NCI-H1436 (cell line): Measurements from ENCODE around the gene CALCOCO1.
"Not testable (repeated sequence)": the region's sequence is repeated elsewhere in the genome, so short reads cannot be mapped to it uniquely, and the experiment has no call there.

Experiments
- DNase-seq: peaks from one replicate; lab custom pipeline; 2025; lab: John Stamatoyannopoulos, UW

CALCOCO1 gene

DNA sequence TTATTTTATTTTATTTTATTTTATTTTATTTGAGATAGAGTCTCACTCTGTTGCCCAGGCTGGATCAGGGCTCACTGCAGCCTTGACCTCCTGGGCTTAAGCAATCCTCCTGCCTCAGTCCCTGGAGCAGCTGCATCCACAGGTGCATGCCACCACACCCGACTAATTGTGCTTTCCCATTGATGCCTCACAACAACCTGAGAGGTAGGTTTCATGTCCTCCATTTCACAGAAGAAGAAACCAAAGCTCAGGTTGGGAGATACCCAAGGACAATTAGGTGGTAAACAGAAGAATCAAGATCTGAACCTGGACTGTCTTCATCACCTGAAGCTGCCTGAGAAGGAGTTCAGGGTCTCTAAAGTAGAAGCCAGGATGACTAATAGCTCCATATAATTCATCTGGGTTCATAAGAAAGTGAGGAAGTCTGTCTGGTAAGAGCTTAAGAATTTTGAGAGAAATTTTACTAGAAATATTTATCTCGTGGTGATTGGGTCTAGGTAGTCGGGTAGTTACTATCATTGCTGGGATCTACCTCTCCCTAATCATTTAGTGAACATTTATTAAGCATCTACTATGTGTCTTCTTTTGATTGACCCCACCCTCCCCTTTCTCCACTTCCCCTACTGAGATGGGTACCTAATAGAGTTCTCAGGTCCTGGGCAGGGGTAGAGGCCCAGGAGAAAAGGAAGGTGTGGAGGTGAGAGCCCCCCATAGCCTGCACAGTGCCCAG is 28.1 kb downstream of the CALCOCO1 start:
- DNase-seq: no peak

GRCh38 chr12:53696655-53697331 is 30.5 kb downstream of the CALCOCO1 start:
- DNase-seq: peak; percentile 31

- DNase-seq: peak; percentile 94
Measured at GRCh38 chr12:53696285-53696654, 31.0 kb downstream of the CALCOCO1 start.

DNA sequence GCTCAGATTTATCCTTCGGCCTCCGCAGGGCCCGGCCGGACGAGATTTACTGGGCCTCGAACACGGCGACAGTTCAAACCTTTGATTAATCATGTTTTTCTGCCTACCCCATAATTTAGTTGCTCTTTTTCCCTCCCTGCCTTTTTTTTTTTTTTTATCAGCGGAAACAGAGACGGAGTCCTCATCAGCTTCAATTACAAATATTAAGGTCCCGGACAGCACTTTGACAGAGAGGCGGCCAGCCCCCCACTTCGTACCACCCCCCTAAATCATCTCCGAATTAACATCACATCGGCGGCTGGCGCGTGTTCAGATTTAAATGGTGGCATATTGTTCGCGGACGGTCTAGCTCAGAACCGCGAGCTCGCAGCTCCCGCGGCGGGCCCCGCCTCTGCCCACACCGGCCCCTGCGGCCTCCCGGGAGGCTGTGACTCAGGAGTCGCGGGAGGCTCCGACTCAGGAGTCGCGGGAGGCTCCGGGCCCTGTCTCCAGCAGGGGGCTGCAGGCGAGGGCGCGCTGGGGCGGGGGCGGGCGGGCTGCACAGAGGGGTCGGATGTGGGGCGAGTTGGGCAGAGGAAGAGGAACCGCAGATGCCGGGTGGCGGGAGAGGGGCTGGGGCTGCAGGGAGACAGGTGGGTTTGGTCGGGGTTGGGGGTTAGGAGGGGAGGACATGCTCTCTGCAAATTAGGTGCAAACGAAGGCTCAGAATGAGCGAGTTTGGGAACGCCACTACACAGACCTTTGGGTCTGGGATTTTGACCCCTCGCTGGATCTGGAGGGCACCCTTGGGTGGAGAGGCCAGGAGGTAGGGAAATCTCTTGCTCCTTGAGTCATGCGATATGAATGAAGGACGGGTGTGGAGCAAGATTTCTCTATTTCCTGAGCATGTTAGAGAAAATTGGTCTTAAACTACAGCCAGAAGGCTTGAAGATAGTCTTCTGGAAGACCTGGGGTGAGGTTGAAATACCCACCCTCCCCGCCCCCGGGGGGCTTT is 31.8 kb downstream of the CALCOCO1 start:
- peak; percentile 37 for DNase-seq

GRCh38 chr12:53694756-53695151 is 32.5 kb downstream of the CALCOCO1 start:
- no peak for DNase-seq

GRCh38 chr12:53688134-53688533 is 39.1 kb downstream of the CALCOCO1 start:
- no peak for DNase-seq

GRCh38 chr12:53686436-53686835 is 40.8 kb downstream of the CALCOCO1 start:
- no peak for DNase-seq

GRCh38 chr12:53684654-53685220 is 42.5 kb downstream of the CALCOCO1 start:
- no peak for DNase-seq

- DNase-seq: no peak
Measured at GRCh38 chr12:53683983-53684382, 43.3 kb downstream of the CALCOCO1 start.

- no peak for DNase-seq
Measured at GRCh38 chr12:53683494-53683893, 43.8 kb downstream of the CALCOCO1 start.

GRCh38 chr12:53680061-53680460 is 47.2 kb downstream of the CALCOCO1 start:
- not testable (repeated sequence) for DNase-seq

- no peak for DNase-seq
Measured at GRCh38 chr12:53677800-53678148, 49.5 kb downstream of the CALCOCO1 start.

- no peak for DNase-seq
Measured at GRCh38 chr12:53677016-53677799, 50.0 kb downstream of the CALCOCO1 start.

- no peak for DNase-seq
Measured at GRCh38 chr12:53676656-53677015, 50.6 kb downstream of the CALCOCO1 start.

GRCh38 chr12:53675701-53676607 is 51.3 kb downstream of the CALCOCO1 start, which contains the start of gene ATP5MC2:
TSS of gene ATP5MC2 (minus strand) at chr12:53676083. CDS start at chr12:53672614, 3,469 bp downstream.
- peak; percentile 97 for DNase-seq

GRCh38 chr12:53674977-53675700 is 52.1 kb downstream of the CALCOCO1 start:
- DNase-seq: no peak

- no peak for DNase-seq
Measured at GRCh38 chr12:53670971-53671370, 56.3 kb downstream of the CALCOCO1 start.

GRCh38 chr12:53670308-53670707 is 56.9 kb downstream of the CALCOCO1 start:
- DNase-seq: no peak

DNA sequence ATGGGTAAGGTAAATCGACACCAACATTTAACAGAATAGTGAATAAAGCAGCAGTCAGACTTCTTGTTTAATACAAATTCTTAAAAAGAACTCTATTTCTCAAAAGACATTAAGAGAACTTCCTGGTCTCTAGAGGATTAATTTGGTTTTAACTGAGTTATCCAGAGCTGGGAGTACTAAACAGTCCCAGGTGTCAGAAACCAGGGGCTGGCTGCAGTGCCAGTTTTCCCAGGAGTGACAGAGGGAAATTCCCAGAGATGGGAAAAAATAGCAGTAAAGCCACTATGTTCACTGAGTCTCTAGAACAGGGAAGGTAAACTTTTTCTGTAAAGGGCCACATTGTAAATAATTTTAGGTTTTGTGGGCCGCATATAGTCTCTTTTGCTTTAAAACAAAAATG is 60.2 kb downstream of the CALCOCO1 start:
- DNase-seq: no peak

DNA sequence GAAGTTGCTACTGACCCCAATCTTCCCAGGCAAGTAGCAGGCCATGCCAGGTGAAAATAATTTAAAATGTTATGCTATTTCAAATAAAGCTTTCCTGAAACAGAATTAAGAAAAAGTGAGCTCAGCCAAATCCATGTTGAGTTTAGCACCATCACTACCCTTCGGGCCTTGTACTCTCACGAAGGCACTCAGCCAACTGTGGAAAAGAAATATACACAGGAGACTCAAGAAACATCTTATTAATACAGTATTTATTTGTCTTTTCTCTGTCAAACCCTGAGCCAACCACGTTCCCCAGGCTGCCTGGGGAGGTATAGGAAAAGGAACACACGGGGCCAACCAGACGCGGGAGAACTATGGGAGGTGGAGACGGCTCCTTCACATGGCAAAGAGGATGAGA is 62.3 kb downstream of the CALCOCO1 start:
- DNase-seq: no peak
